ENCODE measurements around the gene KLK15.

Gene KLK15

DNA sequence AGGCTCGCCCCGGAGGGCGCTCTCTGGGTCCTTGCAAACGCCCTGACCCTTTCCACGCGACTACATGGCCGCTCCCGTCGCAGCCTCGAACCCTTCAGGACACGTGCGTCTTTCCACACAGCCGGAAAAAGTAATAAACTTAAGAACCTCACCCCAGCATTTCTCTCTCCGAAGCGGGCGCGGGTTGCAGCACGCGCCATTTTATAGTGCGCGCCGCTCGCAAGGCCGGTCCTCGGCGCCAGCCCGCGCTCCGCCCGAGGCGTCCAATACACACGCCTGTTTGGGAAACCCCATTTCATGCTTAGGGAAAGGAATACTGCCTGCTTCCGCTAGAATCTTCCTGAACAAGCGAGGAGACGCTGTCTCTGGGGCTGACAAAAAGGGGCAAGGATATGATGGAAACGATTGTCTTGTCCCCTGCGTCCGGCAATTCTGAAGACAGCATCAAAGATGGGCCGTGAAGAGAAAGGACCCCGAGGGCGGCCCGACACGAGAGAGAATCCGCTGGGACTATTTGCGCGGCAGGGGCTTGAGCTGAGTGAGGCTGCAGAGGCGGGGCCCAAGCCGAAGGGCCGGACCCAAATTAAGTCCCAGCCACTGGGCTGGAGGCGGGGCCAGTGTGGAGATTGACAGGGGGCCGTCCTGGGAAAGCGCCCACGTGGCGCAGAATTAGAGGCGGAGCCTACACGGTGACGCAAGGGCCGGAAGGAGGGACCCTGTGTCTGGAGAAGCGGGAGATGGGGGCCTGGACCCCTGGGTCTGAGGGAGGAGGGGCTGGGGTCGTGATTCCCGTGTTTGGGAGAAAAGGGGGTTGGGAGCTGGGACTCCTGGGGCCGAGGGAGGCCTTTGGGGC lies 28.7 kb downstream of the KLK15 start:
- TF ChIP-seq, protein P1, sequence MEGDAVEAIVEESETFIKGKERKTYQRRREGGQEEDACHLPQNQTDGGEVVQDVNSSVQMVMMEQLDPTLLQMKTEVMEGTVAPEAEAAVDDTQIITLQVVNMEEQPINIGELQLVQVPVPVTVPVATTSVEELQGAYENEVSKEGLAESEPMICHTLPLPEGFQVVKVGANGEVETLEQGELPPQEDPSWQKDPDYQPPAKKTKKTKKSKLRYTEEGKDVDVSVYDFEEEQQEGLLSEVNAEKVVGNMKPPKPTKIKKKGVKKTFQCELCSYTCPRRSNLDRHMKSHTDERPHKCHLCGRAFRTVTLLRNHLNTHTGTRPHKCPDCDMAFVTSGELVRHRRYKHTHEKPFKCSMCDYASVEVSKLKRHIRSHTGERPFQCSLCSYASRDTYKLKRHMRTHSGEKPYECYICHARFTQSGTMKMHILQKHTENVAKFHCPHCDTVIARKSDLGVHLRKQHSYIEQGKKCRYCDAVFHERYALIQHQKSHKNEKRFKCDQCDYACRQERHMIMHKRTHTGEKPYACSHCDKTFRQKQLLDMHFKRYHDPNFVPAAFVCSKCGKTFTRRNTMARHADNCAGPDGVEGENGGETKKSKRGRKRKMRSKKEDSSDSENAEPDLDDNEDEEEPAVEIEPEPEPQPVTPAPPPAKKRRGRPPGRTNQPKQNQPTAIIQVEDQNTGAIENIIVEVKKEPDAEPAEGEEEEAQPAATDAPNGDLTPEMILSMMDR (IDR thresholded peaks at IDR 0.05; ENCODE audit: low read depth, low read length, missing control alignments), result no peak
- DNase-seq (ENCODE audit: extremely low read depth, low read depth), result peak; percentile 92
- peak overlapping the region; percentile 96 for H3K4me3 ChIP-seq (replicated peaks; ENCODE audit: low read depth, low read length)

DNA sequence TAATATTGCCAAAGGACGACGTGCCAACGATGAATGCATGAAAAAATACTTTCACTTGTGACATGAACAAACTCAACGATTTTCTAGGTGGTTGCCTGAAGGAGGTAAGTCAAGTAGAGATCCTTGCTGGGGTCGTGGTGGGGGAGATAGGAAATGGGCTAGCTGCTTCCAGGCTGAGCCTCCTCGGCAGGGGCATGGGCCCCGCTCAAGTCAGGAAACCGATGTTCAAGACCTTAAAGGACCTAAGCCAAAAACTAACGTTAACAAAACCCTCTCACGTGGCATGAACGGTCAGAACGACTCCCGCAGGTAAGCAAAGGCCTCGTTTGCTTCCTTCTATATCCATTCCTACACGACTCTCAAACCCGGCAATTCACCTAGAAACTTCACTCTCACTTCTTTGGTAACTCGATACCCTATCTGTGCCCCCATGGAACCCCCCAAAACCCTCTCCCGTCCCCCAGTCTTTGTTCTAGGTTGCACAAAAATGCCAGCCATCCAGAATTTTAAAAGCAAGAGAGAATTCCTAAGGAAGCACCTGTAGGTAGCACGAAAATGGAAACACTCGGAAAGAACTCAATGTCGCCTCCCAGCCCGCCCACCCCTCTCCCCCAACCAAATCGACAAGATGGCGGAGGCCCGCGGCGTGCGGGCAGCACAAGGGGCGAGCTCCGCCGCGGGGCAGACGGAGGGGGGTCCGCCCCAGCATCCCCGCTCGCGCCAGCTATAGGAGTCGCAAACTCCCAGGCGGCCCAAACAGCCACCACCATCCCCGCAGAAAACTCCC lies 29.5 kb downstream of the KLK15 start:
- no peak for DNase-seq (ENCODE audit: extremely low read depth, low read depth)
- TF ChIP-seq, protein P1 (IDR thresholded peaks at IDR 0.05; ENCODE audit: low read depth, low read length, missing control alignments), result no peak
- H3K4me3 ChIP-seq (replicated peaks; ENCODE audit: low read depth, low read length), result peak overlapping the region; percentile 96

DNA sequence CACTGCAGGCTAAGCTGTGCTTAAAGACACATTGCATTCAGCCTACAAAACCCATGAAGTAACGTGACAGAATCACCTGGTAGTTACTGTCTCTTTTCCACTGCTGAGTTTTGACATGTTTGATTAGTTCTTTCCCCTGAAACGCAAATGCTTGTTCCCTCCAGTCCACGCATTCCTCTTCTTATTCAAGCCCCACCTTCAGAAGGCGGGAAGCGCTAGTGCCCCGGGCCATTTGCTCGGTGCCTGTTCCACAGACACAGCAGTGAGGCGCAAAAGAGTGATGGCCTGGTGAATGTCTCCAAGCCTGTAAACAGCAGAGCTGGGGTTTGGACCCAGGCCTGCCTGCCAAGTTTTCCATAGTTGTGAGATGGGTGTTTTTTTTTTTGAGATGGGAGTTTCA lies 32.3 kb downstream of the KLK15 start:
- DNase-seq (ENCODE audit: extremely low read depth, low read depth), result no peak
- H3K4me3 ChIP-seq (replicated peaks; ENCODE audit: low read depth, low read length), result no peak overlapping the region
- TF ChIP-seq, protein P1 (IDR thresholded peaks at IDR 0.05; ENCODE audit: low read depth, low read length, missing control alignments), result no peak

DNA sequence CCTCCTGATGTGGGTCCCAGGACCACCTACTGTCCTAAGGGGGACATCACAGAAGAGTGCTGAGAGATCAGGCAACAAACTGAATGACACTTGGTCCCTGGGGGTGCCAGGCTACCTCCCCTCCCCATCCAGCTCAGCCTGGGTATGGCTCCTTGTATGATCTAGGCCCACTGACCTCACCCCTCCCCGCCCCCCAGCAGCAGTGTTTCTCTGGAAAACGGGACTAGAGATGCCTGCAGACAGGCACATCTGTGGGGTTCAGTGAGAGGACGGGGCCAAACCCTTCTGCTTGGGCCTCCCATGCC lies 33.9 kb downstream of the KLK15 start:
- no peak overlapping the region for H3K4me3 ChIP-seq (replicated peaks; ENCODE audit: low read depth, low read length)
- DNase-seq (ENCODE audit: extremely low read depth, low read depth), result no peak
- TF ChIP-seq, protein P1 (IDR thresholded peaks at IDR 0.05; ENCODE audit: low read depth, low read length, missing control alignments), result no peak

DNA sequence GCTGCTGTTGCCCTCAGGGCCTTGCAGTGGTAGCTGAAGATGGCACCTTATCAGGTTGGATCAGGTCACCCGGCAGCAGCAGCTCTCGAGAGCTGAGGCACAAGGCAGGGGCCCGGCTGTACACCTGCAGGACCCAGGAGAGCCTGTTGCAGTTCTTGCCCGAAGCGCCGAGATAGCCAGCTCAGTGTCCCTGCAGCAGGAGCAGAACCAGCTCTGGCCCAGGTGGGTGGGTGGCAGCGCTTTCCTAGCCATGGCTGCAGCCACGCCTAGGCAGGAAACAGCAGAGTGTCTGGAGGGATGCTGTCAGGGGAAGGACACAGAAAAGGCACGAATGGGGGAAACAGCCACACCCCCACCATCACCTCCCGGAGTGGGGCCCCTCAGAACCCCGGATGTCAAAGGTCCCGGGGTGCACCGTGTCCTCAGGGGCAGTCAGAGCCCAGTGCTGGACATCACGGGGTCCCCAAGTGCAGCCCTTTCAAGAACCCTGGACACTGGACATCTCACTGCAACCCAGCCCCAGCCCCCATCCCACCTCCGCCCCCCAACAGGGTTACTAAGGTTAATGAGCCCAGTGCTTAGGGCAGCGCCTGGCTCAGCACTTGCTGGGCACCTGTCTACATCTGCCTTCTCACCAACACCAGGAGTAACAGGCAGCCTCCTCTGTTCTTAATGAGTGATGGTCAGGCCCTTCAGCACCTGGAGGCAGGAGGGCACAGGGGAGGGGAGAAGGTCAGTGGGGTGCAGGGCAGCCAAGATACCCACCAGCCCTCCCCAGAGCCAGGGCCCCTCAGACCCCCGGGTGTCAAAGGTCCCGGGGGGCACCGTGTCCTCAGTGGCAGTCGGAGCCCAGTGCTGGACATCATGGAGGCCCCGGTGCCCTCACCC lies 34.5 kb downstream of the KLK15 start:
- no peak for DNase-seq (ENCODE audit: extremely low read depth, low read depth)
- H3K4me3 ChIP-seq (replicated peaks; ENCODE audit: low read depth, low read length), result no peak overlapping the region
- TF ChIP-seq, protein P1 (IDR thresholded peaks at IDR 0.05; ENCODE audit: low read depth, low read length, missing control alignments), result no peak

DNA sequence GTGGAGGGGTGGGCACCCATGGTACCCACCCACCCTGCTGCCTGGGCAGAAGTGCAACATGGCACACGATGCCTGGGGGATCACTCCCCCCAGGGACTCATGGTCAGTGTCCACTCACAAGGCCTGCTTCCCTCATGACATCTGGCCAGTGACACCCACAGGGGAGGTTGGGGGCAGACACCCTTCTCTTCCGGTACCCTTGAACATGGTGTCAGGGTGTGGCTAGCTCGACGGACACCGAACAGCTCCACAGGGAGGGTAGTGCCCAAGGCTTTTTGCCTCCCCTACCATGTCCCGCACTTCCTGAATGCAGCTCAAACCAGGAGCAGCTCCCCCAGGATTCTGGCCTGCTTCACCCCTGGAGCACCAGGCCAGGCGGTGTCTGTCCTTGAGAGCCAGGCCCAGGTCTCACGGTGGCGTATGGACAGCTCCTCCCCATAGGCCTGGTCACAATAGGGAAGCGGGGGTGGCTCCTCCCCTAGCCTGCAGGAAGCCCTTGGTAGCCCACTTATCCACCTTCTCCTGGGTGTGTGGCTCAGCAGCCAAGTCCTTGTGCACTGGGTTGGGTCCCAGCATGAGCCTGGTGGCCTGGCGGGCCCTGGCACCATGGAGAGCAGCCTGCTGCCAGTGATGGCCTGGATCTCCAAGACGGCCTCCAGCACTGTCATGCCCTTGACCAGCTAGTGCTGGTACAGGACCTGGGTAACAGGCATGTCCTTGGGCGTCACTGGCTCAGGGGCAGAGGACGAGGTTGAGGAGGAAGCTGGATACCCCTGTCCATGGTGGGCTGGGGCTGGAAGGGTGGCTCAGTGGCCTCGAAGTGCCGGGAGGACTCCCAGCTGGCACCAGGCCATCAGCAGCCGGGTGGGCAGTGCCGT lies 35.4 kb downstream of the KLK15 start:
- no peak for DNase-seq (ENCODE audit: extremely low read depth, low read depth)
- no peak overlapping the region for H3K4me3 ChIP-seq (replicated peaks; ENCODE audit: low read depth, low read length)
- TF ChIP-seq, protein P1 (IDR thresholded peaks at IDR 0.05; ENCODE audit: low read depth, low read length, missing control alignments), result no peak
